GM18505 (cell line): ENCODE results near the gene FRMD6.
"Not testable (repeated sequence)": the region's sequence is repeated elsewhere in the genome, so short reads cannot be mapped to it uniquely, and the experiment has no call there.

ENCODE experiments used
- ATAC-seq: cut with Tn5 transposase; IDR thresholded peaks from one replicate; pipeline ENCODE4 v1.9.1; 2021; ENCODE audit not compliant: unreplicated experiment
- POLR2A ChIP-seq: IDR thresholded peaks from 4 replicates; pipeline ENCODE4 v1.6.1; 2011; ENCODE audit warnings: borderline replicate concordance; ENCODE audit not compliant: insufficient read depth, insufficient read length; ENCODE audit errors: extremely low read depth

Gene FRMD6

DNA sequence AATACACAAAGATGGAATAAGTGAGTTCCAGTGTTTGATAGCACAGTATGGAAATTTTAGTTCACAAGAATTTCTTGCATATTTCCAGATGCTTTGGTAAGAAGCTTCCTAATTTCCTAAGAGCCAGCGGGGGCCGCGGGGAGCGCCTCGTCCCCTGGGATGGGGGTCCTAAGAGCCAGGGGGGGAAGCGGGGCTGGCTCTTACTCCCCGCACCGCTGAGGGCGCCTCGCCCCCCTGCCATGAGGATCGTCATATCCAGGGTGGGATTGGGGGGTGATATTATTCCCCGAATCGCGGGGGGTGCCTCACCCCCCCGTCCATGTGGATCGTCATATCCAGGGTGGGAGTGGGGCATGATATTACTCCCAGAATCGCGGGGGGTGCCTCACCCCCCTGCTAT is 108.2 kb downstream of the FRMD6 start:
- ATAC-seq, result no peak
- TF ChIP-seq POLR2A, result no peak

DNA sequence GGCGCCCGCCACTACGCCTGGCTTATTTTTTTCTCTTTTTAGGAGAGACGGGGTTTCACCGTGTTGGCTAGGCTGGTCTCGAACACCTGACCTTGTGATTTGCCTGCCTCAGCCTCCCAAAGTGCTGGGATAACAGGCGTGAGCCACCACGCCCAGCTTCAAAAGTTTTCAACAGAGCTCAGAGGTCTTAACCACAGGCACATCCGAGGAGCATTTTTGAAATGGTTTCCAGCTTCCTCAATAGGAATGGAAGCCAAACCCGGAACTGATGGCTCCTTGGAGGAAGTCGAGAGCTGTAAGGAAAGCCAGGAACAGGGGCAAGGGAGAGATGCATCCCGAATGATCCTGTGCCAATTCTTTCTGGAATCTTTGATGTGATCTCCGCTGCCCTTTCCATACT is 114.0 kb downstream of the FRMD6 start:
- ATAC-seq, result not testable (repeated sequence)

- not testable (repeated sequence) for ATAC-seq
These were observed 114.9 kb downstream of the FRMD6 start for GRCh38 chr14:51766586-51766985.

DNA sequence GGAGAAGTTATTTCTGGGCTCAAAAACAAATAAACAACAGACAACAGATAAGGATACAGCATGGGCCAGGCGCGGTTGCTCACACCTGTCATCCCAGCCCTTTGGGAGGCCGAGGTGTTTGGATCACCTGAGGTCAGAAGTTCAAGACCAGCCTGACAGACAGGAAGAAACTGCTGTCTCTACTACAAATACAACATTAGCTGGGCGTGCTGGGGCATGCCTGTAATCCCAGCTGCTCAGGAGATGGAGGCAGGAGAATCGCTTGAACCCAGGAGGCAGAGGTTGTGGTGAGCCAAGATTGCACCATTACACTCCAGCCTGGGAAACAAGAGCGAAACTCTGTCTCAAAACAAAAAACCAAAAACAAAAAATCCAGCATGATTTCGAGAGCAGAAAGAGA is 117.6 kb downstream of the FRMD6 start:
- ATAC-seq, result not testable (repeated sequence)

- no peak for ATAC-seq
- no peak for TF ChIP-seq POLR2A
These were observed 122.5 kb downstream of the FRMD6 start for GRCh38 chr14:51774209-51774608.

GRCh38 chr14:51776102-51776894 is 124.6 kb downstream of the FRMD6 start:
- ATAC-seq, result no peak
- TF ChIP-seq POLR2A, result no peak

- TF ChIP-seq POLR2A, result no peak
- ATAC-seq, result no peak
These were observed 128.4 kb downstream of the FRMD6 start for GRCh38 chr14:51780006-51780692.
